Measurements from ENCODE around the gene UCK1.
"Not testable (repeated sequence)": the region's sequence is repeated elsewhere in the genome, so short reads cannot be mapped to it uniquely, and the experiment has no call there.

The UCK1 gene

DNA sequence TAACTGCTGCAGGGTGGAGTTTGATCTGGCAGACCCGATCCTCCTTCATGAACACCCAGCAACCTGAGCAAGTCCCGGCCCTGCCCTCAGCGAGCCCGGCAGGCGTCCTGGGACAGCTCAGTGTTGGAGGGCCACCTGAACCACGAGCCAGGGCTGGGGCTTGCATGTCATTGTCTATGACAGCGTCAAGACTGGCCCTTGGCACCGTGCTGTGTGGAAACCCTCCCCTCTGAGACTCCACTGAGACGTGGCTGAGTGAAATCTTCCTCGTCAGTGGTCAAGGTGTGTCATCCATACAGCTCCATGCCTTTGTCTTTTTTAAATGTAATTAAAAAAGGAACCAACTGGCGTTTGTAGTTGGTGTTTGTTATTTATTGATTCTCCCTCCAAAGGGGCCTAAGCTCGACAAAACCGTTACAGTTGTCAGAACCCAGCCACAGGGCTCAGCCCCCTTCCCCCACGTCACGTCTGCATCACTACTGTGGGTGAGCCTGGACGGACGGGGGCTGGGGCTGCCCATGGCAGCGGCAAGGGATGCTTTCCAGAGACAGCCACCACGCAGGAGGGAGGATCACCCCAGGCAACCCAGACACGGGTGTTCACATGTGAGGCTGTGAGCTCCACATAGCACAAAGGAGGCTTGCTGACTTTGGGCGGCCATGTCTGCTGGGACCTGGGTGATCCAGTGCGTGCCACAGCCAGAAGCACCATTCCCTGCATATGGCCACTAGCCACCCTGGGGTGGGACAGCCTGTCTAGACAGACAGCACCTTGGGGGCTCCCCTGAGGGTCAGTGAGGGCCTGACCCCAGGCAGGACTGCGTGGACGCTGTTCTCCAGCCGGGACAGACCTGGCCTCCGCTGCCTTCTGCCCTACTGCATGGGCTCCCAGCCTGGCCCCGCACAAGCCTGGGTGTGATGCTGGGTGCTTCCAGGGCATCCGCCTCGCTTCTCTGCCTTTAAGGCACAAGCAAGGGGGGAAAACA, 7.3 kb downstream of the UCK1 start:
- no peak for DNase-seq (ENCODE audit: low spot score)

DNA sequence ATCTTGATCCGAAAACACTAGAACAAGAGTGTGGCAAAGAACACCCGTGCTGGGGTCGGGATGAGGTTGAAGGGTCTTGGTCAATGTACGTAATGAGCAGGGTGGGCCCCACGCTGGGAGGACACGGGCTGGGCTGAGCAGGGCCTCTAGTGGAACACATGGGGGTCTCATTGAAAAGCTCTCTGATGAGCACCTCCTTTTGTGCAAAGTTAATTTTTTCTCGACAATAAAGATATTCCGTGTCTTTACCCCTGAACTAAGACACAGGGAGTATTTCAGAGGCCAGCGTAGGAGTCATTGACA, 8.0 kb downstream of the UCK1 start:
- DNase-seq (ENCODE audit: low spot score) = no peak

DNA sequence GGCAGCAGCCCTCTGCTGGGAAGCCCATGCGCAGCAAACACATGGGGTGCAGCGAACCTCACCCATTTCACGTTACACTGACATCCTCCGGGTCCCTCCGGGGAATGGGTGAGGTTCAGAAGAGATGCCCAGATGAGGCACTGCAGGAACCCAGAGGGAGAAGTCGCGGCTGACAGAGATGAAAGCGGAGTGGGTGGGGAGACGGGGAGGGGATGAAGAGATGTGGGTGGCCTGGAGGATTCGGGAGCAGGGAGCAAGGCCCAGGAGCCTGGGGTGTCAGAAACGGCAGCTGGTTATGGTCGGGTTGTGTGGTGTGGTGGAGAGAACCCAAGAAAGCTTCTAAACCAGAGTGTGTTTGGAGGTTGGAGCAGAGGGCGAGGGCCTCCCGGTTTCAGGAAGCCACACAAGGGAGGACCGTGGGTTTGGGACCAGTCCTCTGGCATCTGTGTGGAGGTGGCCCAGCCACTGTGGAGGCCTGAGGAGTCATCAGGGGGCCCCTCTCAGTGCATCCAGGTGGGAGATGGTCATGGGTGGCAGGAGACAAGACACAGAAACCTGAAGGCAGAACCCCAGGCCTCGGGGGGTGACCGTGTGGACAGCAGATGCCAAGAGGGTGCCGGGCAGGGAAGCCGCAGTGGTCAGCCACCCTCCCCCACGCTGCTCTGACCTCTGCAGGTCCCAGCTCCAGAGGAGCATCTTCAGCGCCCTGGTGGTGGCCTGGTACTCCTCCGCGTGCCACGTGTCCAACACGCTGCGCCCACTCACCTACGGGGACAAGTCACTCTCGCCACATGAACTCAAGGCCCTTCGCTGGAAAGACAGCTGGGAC, 8.6 kb downstream of the UCK1 start:
- no peak for DNase-seq (ENCODE audit: low spot score)

DNA sequence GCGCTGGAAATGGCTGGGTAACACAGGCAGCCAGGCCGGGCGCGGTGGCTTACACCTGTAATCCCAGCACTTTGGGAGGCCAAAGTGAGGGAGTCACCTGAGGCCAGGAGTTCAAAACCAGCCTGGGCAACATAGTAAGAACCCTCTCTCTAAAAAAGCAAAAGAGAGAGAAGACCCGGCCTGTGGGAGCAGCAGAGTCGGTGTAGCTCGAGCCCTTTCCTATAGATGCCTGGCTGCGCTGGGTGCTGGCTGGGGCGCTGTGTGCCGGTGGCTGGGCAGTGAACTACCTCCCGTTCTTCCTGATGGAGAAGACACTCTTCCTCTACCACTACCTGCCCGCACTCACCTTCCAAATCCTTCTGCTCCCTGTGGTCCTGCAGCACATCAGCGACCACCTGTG, 9.2 kb downstream of the UCK1 start:
- DNase-seq (ENCODE audit: low spot score) = no peak

DNA sequence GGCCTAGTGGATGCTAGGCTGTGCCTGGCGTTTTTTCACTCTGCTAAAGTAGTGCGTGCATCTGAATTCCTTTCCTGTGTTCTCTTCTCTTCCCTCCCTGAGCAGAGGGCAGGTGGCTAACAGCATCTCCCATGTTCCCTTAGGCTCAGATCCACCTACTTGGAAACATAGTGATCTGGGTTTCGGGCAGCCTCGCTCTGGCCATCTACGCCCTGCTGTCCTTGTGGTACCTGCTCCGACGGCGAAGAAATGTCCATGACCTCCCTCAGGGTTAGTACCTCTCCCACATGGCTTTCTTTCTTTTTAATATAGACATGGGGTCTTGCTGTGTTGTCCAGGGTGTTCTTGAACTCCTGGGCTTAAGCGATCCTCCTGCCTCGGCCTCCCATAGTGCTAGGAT, 9.9 kb downstream of the UCK1 start:
- DNase-seq (ENCODE audit: low spot score) = no peak

DNA sequence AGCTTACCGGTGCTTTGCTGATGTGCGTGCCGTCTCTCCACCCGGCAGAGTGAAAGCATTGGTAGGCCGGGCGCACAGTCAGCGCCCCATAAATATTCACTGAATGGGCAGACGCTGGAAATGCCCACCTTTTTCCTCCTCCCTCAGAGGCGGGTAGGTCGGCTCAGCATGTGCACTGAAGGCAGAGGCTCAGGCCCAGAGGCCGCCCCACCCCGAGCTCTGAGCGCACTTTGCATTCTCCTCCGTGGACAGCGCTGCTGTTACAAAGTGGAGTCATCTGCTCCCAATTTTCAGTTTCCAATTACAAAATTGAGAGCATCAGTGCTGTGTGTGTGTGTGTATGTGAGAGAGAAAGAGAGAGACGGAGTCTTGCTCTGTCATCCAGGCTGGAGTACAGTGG, 10.6 kb downstream of the UCK1 start:
- DNase-seq (ENCODE audit: low spot score) = no peak

DNA sequence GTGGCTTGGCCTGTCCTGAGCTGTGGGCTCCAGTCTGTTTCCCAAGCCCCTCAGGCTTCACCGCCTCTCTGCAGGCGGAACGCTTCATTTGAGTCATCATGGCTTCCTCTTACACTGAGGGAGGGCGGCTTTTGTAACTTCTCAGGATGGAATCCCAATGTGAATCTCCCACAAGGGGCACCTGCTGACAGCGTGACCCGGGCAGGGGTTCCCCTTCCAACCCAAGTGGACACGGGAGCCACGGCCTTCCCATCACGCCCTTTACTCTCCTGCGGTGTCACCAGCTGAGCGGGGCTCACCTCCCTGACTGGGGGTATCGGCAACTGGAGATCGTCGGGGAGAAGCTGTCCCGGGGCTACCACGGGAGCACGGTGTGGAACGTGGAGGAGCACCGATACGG, 12.5 kb downstream of the UCK1 start:
- DNase-seq (ENCODE audit: low spot score) = no peak

DNA sequence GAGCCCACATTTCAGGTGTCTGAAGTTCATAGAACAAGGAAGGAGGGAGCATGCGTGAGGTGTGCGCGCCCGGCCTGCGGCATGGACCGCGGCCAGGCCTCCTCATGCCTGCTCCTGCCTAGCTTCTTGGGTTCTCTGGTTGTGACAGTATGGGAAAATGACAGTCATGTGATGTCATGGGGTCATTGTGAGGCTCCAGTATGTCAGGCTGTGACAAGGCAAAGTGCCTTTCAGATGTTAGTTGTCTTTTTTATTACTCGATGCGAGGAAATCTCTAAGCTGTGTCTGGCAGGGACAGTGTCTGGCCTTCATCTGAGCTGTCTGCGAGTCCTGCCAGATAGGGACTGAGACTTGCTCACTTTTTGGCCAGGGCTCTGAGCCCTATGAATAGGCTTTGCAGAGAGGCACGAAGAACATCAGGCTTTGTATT, 13.3 kb downstream of the UCK1 start:
- peak; percentile 79 for DNase-seq (ENCODE audit: low spot score)

DNA sequence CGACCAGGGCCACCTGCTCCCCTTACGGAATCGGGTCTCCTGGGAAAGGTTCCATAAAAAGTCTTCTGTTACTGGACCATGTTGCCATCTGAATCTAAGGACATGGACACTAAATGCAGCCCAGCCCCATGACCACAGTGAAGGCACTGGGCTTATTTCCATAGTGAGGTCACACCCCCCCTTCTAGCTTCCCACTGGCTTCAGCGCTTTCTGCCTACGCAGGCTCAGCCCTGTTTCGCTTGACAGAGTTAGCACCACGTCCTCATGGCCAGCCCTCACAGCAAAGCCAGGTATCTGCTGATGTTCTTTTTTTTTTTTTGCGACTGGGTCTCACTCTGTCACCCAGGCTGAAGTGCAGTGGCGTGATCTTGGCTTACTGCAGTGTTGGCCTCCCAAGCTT, 14.1 kb downstream of the UCK1 start:
- DNase-seq (ENCODE audit: low spot score) = no peak

DNA sequence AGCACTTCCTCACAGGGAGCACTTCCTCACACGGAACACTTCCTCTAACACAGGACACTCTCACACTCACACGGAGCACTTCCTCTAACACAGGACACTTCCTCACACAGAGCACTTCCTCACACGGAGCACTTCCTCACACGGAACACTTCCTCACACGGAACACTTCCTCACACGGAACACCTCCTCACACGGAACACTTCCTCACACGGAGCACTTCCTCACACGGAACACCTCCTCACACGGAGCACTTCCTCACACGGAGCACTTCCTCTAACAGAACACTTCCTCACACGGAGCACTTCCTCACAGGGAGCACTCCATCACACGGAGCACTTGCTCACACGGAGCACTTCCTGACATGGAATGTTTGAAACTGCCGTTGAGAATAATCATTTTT, 15.0 kb downstream of the UCK1 start:
- no peak for DNase-seq (ENCODE audit: low spot score)

DNA sequence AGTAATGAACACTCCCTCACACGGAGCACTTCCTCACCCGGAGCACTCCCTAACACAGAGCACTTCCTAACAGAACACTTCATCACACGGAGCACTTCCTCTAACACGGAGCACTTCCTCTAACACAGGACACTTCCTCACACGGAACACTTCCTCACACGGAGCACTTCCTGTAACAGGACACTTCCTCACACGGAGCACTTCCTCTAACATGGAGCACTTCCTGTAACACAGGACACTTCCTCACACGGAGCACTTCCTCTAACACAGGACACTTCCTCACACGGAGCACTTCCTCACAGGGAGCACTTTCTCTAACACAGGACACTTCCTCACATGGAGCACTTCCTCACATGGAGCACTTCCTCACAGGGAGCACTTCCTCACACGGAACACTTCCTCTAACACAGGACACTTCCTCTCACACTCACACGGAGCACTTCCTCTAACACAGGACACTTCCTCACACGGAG, 15.5 kb downstream of the UCK1 start:
- not testable (repeated sequence) for DNase-seq (ENCODE audit: low spot score)

DNA sequence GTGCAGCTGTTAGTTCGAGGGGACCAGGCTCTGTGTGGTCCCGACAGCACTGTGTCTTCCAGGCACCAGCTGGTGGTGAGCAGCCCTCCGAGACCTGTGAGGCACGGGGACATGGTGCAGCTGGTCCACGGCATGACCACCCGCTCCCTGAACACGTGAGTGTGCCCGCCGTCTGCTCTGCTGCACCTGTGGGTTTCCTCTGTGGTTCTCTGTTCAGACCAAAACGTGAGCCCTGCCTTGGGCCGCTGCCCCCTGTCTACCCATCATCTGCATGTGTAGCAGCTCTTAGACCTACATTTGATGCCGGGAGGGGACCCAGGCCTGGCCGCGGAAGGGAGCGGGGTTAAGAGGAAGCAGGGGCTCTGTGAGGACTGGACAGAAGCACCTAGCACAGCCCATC, 17.9 kb downstream of the UCK1 start:
- DNase-seq (ENCODE audit: low spot score) = no peak

DNA sequence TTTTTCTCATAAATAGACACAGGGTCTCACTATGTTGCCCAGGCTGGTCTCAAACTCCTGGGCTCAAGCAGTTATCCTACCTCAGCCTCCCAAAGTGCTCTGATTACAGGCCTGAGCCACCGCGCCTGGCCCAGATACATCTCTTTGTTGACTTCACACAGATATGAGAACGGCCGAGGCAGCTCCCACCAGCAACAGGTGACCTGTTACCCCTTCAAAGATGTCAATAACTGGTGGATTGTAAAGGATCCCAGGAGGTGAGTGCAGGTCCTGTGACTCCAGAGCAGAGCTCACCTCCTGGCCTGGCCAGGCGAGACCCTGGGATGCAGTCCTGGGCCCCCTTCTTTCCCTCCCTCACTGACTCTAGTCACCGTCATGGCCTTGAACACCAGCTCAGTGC, 19.2 kb downstream of the UCK1 start:
- no peak for DNase-seq (ENCODE audit: low spot score)

DNA sequence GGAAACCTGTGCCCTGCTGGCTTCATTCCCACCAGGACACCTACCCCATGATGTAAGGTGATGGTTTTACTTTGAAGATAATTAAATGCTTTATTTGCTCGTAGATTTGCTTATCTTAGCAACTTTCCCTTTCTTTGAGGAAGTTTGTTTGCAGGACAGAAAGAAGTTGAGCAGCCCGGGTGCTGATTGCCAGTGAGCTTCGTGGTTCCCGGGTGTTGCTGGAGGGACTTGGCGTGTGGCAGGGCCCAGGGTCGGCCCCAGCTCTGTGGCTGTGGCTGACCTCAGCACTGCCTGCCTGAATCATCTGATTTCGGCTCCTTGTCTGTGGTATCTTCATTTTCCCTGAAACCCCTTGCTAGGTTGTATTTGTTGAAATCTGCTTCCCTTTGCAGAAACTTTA, 19.6 kb downstream of the UCK1 start:
- DNase-seq (ENCODE audit: low spot score) = no peak

DNA sequence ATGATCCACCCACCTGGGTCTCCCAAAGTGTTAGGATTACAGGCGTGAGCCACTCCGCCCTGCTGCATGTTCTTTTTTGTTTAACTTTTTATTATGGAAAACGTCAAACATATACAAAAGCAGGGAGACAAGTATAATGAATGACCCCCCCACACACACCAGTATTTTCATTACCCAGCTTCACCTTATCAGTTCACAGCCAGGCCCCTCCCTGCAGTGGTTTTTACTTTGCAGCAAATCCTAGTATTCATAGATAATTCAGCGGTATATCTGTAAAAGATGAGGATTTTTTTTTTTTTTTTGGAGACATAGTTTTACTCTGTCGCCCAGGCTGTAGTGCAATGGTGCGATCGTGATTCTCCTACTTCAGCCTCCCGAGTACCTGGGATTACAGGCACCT, 26.1 kb downstream of the UCK1 start:
- DNase-seq (ENCODE audit: low spot score) = no peak

DNA sequence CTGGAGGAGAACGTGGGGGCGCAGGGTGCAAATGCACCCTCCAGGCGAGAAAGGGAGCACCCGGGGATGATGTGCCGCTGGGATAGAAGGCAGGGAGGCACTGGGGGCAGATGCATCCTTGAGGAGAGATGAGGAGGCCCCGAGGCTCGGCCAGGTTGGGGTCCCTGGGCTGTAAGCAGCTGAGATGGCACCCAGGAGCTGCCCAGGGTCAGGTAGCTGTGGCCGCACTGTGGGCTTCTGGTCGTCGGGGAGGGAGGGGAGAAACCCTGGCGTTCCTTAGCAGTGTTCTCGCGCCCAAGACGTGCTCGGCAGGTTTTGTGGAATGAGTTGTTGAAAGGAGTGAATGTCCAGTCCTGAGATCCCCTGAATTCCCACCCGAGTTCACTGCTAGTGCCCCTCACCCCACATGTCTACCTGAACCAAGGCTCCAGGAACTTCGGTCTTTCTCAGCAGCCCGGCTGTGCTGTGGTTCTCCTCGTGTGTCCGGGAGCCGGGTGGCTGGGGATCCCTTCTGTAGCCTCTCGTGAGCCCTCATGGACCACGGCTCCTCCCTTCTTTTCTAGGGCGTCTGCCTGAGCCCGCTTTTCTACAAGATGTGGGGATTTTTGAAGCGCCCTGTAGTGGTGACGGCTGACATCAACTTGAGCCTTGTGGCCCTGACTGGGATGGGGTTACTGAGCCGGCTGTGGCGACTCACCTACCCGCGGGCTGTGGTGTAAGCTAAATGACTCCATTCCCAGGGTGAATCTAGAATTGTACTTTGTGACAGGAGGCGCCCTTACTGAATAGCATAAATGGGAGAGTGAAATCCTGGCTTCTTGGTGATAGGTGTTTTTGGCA, 27.2 kb downstream of the UCK1 start:
- DNase-seq (ENCODE audit: low spot score) = no peak

DNA sequence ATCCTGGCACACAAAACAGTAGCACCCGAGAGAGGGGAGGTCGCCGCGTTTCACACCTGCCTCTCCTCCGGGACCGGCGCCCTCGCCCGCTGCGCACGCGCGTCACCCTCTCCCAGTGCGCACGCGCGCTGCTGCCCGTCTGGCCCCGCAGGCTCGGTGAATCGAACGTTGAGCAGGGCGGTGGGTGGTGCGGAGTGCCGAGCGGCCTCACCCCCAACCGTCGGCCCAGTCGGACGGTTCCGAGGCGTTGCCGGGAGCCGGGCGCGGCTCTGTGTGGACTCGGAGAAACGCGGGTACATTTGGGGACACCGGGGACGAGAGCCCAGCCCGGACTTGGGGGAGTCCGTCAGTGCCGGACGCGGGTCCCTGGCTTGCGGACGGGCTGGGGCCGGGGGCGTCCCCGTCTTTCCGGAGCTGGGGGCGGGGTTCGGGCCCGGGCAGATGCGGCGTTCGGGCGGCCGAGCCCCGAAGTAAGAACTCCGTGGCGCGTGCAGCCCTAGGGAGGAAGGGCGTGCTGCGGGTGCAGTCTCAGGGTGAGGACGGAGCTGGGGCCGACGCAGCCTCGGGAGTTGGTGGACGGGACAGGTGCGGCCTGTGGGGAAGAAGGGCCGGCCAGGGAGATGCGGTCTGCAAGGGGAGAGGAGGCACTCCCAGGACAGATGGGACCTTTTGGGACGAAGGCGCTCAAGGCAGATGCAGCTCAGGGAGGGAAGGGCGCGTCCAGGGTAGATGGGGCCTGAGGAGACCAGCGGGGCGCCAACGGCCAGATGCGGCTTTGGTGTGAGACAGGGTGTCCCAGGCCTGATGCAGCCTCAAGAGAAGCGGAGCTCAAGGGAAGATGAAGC, 28.1 kb downstream of the UCK1 start, which contains the start of gene POMT1:
POMT1 (plus strand) TSS at position 138 of the 845 bp plus-strand sequence. CDS start 1,301 bp downstream, outside the sequence.
- peak; percentile 80 for DNase-seq (ENCODE audit: low spot score)

DNA sequence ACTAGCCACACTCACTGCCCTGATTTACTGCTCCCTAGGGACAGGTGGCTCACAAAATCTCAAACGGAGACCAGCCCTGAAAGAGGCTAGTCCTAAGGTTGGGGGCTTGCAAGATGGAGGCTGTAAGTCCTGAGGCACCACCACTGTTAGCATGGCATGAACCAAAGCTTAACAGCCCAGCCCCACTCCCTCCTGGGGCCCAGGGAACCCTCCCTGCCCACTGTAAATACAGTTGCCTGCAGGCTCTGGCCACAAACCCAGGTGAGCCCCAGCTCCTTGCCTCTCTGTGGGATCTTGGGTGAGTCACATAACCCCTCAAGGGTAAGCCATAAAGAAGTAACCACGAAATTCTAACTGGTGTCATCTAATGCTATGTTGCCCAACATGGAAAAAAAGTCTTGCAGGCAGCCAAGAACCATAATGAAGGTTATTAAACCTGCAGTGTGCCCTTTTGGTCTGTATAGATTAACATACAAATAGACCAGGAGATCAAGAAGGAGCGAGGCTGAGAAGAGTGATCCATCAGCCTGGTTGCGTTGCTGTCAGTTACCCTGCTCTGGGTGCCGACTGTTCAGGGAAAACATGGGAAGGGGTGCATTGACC, 30.0 kb downstream of the UCK1 start:
- no peak for DNase-seq (ENCODE audit: low spot score)

DNA sequence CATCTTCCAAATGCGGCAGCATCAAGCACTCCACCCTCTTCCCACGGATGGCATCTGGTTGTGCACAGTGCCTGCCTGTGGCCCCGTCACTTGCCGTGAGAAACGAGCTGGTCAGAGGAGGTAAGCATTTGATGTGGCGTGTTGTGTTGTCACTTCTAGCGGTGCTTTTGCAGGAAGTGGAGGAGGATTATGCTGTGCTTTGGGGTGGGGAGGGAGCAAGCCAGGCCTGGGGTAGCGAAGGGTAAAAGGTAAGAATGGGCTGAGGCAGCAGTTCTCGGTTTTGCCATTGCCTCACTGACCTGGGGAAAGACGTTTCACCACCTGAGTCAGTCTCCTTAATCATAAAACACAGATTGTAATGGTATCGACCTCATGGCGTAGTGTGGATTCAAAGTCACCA, 30.7 kb downstream of the UCK1 start:
- DNase-seq (ENCODE audit: low spot score) = no peak

DNA sequence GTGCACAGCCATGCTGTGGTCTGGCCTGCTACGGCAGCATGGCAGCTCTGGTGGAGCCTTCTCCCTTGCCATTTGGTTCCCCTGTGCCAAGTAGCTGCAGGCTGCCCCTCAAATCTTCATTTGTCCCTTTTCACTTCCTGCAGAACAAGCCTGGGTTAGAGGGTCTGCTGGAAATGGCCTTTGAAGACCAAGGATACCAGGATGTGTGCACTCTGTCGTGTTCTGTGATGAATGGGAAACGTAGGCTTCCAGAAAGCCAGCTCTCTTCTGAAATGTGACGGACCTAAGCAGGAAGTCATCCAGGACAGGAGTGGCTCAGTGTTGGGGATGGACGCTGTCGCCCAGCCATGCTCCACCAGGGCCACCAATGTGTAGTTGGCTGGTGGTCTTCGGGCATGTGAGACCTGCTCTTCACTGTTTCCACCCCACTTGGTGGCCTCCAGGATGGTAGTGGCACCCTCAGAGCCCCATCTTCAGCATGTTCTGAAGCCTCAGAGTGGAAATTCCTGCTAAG, 31.8 kb downstream of the UCK1 start:
- no peak for DNase-seq (ENCODE audit: low spot score)
